A673 (cell line): ENCODE measurements around the gene PBX1.

ENCODE experiments used
- EZH2 ChIP-seq: fragments of 200-600 bp; sonication (generic); IDR thresholded peaks from 2 replicates; pipeline ENCODE4 v1.6.1; 2017; ENCODE audit warnings: borderline replicate concordance, low read depth, mild to moderate bottlenecking, mixed read lengths, antibody characterized with exemption, low read length; ENCODE audit not compliant: poor library complexity, severe bottlenecking
- TF ChIP-seq, protein P1 (sequence below): fragments of 300-800, 200-600 bp; sonication (generic); conservative IDR thresholded peaks from 2 replicates; pipeline ENCODE4 v1.5.1; 2017; ENCODE audit warnings: low read depth, mild to moderate bottlenecking, antibody characterized with exemption, low read length, moderate library complexity, mixed read lengths

DNA sequence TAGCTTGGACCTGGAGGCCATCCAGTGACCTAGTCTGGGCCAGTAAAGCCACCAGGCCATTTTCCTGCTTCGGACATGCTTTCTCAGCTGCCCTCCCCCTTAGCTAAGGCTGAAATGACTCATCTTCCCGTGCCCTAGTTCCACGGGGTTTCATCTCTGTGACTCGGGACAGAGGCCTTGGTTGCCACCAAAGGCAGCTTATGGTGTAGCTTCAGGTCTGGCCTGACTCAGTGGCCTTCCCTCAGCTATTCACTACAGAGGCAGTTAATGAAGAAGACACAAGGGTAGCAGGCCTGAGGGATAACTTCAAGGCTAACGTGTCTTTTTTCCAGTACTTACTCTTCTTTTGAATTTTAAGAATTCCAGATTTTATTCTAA lies 82.4 kb downstream of the PBX1 start:
- TF ChIP-seq, protein P1, sequence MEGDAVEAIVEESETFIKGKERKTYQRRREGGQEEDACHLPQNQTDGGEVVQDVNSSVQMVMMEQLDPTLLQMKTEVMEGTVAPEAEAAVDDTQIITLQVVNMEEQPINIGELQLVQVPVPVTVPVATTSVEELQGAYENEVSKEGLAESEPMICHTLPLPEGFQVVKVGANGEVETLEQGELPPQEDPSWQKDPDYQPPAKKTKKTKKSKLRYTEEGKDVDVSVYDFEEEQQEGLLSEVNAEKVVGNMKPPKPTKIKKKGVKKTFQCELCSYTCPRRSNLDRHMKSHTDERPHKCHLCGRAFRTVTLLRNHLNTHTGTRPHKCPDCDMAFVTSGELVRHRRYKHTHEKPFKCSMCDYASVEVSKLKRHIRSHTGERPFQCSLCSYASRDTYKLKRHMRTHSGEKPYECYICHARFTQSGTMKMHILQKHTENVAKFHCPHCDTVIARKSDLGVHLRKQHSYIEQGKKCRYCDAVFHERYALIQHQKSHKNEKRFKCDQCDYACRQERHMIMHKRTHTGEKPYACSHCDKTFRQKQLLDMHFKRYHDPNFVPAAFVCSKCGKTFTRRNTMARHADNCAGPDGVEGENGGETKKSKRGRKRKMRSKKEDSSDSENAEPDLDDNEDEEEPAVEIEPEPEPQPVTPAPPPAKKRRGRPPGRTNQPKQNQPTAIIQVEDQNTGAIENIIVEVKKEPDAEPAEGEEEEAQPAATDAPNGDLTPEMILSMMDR = no peak
- TF ChIP-seq EZH2 = no peak
